ENCODE measurements around the gene MMP1. TPM values are rescaled to one million over a fixed set of nuclear protein-coding genes. Genes with fewer than 3 reads are reported as not detected.

Gene MMP1
- total RNA-seq, 1 donor from 2014 or later = not detected

DNA sequence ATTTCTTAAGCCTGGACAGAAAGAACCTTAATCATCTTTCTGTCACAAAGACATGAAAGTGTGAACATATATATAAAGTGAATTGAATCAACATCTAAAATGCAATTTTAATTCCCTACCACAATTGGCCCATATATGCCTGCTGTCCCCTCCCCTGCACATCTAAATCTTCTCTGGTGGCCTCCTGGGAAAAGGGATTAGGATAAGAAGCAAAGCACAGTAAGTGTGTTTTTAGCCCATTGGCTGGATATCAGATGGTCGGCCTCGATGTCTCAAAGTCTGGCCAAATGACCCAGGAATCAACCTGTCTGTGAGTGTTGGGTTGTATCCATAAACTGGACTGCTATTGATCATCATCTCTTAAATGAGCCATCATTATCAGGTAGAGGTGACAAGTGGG, 39.7 kb upstream of the MMP1 start:
- no peaks in the 10 kb centered on the region for H3K27me3 Mint-ChIP-seq (ENCODE audit: unreplicated experiment)

DNA sequence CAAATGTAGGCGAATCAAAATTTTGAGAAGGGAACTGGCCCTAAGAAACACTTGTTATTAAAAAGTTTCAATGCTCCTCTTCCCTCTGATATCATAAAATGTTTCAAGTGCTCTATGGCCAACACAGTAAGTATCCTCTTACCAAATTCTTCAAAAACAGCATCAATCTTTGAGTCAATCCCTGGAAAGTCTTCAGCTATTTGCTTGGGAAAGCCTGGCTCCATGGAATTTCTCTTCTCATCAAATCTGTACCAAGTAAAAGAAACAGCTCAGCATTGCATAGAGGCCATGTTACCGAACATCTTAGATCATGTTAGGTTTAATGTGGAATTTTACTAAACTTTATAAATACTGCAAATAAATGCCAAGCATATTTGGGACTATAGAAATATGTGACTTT, 39.2 kb upstream of the MMP1 start:
- TF ChIP-seq, protein P1, sequence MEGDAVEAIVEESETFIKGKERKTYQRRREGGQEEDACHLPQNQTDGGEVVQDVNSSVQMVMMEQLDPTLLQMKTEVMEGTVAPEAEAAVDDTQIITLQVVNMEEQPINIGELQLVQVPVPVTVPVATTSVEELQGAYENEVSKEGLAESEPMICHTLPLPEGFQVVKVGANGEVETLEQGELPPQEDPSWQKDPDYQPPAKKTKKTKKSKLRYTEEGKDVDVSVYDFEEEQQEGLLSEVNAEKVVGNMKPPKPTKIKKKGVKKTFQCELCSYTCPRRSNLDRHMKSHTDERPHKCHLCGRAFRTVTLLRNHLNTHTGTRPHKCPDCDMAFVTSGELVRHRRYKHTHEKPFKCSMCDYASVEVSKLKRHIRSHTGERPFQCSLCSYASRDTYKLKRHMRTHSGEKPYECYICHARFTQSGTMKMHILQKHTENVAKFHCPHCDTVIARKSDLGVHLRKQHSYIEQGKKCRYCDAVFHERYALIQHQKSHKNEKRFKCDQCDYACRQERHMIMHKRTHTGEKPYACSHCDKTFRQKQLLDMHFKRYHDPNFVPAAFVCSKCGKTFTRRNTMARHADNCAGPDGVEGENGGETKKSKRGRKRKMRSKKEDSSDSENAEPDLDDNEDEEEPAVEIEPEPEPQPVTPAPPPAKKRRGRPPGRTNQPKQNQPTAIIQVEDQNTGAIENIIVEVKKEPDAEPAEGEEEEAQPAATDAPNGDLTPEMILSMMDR (IDR thresholded peaks at IDR 0.05; ENCODE audit: partially characterized antibody, unreplicated experiment) = no peak
- H3K4me1 Mint-ChIP-seq (ENCODE audit: low read depth, unreplicated experiment) = peaks cover 9% of the 10 kb centered on the region
- H3K4me3 Mint-ChIP-seq (ENCODE audit: unreplicated experiment) = no peak overlapping the region
- no peak overlapping the region for H3K27ac Mint-ChIP-seq (ENCODE audit: unreplicated experiment)
- H3K27me3 Mint-ChIP-seq (ENCODE audit: unreplicated experiment) = no peaks in the 10 kb centered on the region
- no peaks in the 10 kb centered on the region for H3K9me3 Mint-ChIP-seq (ENCODE audit: unreplicated experiment)
- no peak for DNase-seq
- H3K36me3 Mint-ChIP-seq (ENCODE audit: unreplicated experiment) = no peaks in the 10 kb centered on the region

More for the DNA sequence above, 39.7 kb upstream of the MMP1 start:
- no peak overlapping the region for H3K27ac Mint-ChIP-seq (ENCODE audit: unreplicated experiment)
- no peak for DNase-seq
- no peaks in the 10 kb centered on the region for H3K36me3 Mint-ChIP-seq (ENCODE audit: unreplicated experiment)
- TF ChIP-seq, protein P1 (IDR thresholded peaks at IDR 0.05; ENCODE audit: partially characterized antibody, unreplicated experiment) = no peak
- H3K9me3 Mint-ChIP-seq (ENCODE audit: unreplicated experiment) = no peaks in the 10 kb centered on the region
- no peak overlapping the region for H3K4me3 Mint-ChIP-seq (ENCODE audit: unreplicated experiment)
- peaks cover 9% of the 10 kb centered on the region for H3K4me1 Mint-ChIP-seq (ENCODE audit: low read depth, unreplicated experiment)

DNA sequence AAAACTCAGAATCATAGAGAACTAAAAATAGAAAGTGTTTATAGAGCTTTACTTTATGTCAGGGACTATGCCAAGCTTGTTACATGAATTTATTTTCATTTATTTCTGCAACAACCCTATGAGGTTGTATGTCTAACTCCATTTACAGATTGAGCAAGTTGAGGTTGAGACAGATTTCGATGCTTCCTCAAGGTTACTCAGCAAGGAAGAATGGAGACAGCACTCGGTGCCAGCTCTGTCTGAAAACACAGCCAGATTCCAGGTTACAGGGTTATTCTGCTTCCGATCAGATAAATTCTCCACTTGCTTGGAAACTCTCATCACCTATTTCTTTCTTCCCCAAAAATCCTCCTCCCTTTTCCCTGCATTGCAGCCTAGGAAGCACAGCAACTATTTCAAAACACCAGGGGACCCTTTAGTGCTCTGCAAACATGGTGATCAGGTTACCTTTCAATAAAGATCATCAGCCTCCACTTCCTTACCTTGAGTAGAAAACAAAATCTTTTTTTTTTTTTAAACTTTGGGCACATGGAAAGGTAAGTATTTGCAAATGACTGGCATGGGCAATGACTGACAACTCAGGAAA, 38.4 kb upstream of the MMP1 start:
- TF ChIP-seq, protein P1 (IDR thresholded peaks at IDR 0.05; ENCODE audit: partially characterized antibody, unreplicated experiment) = no peak
- Mint-ChIP-seq H3K4me3 (ENCODE audit: unreplicated experiment) (no peak overlapping the region), H3K27ac (ENCODE audit: unreplicated experiment) (no peak overlapping the region), H3K36me3 (ENCODE audit: unreplicated experiment) (no peaks in the 10 kb centered on the region), H3K4me1 (ENCODE audit: low read depth, unreplicated experiment) (peaks cover 9% of the 10 kb centered on the region), H3K27me3 (ENCODE audit: unreplicated experiment) (no peaks in the 10 kb centered on the region), H3K9me3 (ENCODE audit: unreplicated experiment) (no peaks in the 10 kb centered on the region)
- DNase-seq = no peak

DNA sequence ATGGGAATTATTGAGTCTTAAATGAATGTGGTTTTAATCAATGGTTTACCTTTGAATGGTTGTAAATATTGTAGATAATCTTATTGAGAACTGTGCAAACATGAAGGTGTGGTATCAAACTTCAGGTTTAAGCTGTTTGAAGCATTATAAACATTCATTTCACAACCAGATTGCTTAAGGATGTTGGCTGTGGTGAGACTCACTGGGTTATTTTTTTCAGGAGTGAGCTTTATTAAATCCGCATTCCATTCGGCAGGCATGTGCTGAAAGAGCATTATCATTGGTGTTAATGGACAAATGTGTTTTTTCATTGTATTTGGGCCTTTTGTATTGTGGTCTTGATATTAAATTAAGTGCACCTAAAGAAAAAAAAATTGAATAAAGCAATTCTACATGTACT, 35.8 kb upstream of the MMP1 start:
- Mint-ChIP-seq H3K4me3 (ENCODE audit: unreplicated experiment) (no peak overlapping the region), H3K4me1 (ENCODE audit: low read depth, unreplicated experiment) (peaks cover 5% of the 10 kb centered on the region), H3K9me3 (ENCODE audit: unreplicated experiment) (no peaks in the 10 kb centered on the region), H3K27me3 (ENCODE audit: unreplicated experiment) (no peaks in the 10 kb centered on the region), H3K36me3 (ENCODE audit: unreplicated experiment) (no peaks in the 10 kb centered on the region), H3K27ac (ENCODE audit: unreplicated experiment) (no peak overlapping the region)
- TF ChIP-seq, protein P1 (IDR thresholded peaks at IDR 0.05; ENCODE audit: partially characterized antibody, unreplicated experiment) = no peak
- no peak for DNase-seq

DNA sequence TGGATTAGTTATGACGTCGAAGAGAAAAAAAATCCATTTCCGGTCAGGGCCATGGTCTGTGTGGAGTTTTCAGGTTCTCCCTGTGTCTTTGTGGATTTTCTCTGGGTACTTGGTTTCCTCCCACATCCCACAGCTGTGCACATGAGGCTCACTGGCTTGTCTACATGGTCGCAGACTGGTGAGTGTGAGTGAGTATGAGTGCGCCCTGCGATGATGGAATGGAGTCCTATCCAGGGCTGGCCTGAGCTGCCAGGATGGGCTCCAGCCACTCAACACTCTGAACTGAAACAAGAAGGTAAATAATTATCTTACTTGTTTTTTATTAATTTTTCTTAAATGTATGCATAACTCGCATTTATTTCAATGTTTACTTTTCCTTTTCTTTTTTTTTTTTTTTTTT, 34.7 kb upstream of the MMP1 start:
- no peak overlapping the region for H3K27ac Mint-ChIP-seq (ENCODE audit: unreplicated experiment)
- no peak overlapping the region for H3K4me3 Mint-ChIP-seq (ENCODE audit: unreplicated experiment)
- H3K9me3 Mint-ChIP-seq (ENCODE audit: unreplicated experiment) = no peaks in the 10 kb centered on the region
- TF ChIP-seq, protein P1 (IDR thresholded peaks at IDR 0.05; ENCODE audit: partially characterized antibody, unreplicated experiment) = no peak
- no peaks in the 10 kb centered on the region for H3K36me3 Mint-ChIP-seq (ENCODE audit: unreplicated experiment)
- H3K27me3 Mint-ChIP-seq (ENCODE audit: unreplicated experiment) = no peaks in the 10 kb centered on the region
- DNase-seq = no peak
- no peaks in the 10 kb centered on the region for H3K4me1 Mint-ChIP-seq (ENCODE audit: low read depth, unreplicated experiment)

Data from glutamatergic neuron (in vitro differentiated cells).